ENCODE data around the gene SUSD1. TPM values are rescaled to one million over a fixed set of nuclear protein-coding genes. Genes with fewer than 3 reads are reported as not detected.

The SUSD1 gene
- total RNA-seq, 1 experiment from 2014 or later = 15.3 TPM

- no peaks in the 10 kb centered on the region for H3K9me3 ChIP-seq (ENCODE audit: control insufficient read depth, insufficient read depth, low read depth, low read length)
- no TSS peak for BruUV-seq (replicated peaks)
- ATAC-seq (no peak), DNase-seq (ENCODE audit: low read depth, low spot score) (no peak)
- ChIA-PET CTCF (no interaction called here), POLR2A (no interaction called here)
- no peak overlapping the region for H3K4me3 ChIP-seq (ENCODE audit: low read depth in 2 of 2, low read length in 2 of 2)
- no peak overlapping the region; the same call in 1 of the 2 replicates for H3K27ac ChIP-seq (ENCODE audit: low read length)
- no peaks in the 10 kb centered on the region for H3K27me3 ChIP-seq (ENCODE audit: control insufficient read depth, insufficient read depth, low read length)
- no peaks in the 10 kb centered on the region for H3K36me3 ChIP-seq (ENCODE audit: control insufficient read depth, insufficient read depth, low read length)
- no peaks in the 10 kb centered on the region for H3K4me1 ChIP-seq (ENCODE audit: control insufficient read depth, insufficient read depth, low read length)
- intact Hi-C loops (cut with micrococcal nuclease; ENCODE audit: unreplicated experiment) (no loop called here), in situ Hi-C loops (cut with HindIII; ENCODE audit: low pct_unique_long_range_greater_than_20kb, low sequenced_read_pairs) (no loop called here)
- TF ChIP-seq REST (IDR thresholded peaks at IDR 0.05; ENCODE audit: insufficient read depth in 1 of 2, low read depth in 2 of 2, low read length in 1 of 2) (no peak), TCF7L2 (IDR thresholded peaks at IDR 0.05; ENCODE audit: low read depth, low read length) (no peak), POLR2AphosphoS5 (IDR thresholded peaks at IDR 0.05; ENCODE audit: low read depth, low read length) (no peak), SIN3A (IDR thresholded peaks at IDR 0.05; ENCODE audit: borderline replicate concordance, insufficient read depth, low read depth, low read length) (no peak)
- TF ChIP-seq, protein P1, sequence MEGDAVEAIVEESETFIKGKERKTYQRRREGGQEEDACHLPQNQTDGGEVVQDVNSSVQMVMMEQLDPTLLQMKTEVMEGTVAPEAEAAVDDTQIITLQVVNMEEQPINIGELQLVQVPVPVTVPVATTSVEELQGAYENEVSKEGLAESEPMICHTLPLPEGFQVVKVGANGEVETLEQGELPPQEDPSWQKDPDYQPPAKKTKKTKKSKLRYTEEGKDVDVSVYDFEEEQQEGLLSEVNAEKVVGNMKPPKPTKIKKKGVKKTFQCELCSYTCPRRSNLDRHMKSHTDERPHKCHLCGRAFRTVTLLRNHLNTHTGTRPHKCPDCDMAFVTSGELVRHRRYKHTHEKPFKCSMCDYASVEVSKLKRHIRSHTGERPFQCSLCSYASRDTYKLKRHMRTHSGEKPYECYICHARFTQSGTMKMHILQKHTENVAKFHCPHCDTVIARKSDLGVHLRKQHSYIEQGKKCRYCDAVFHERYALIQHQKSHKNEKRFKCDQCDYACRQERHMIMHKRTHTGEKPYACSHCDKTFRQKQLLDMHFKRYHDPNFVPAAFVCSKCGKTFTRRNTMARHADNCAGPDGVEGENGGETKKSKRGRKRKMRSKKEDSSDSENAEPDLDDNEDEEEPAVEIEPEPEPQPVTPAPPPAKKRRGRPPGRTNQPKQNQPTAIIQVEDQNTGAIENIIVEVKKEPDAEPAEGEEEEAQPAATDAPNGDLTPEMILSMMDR (IDR thresholded peaks at IDR 0.05) = no peak
Measured at GRCh38 chr9:112157087-112157486, 18.0 kb downstream of the SUSD1 start.

DNA sequence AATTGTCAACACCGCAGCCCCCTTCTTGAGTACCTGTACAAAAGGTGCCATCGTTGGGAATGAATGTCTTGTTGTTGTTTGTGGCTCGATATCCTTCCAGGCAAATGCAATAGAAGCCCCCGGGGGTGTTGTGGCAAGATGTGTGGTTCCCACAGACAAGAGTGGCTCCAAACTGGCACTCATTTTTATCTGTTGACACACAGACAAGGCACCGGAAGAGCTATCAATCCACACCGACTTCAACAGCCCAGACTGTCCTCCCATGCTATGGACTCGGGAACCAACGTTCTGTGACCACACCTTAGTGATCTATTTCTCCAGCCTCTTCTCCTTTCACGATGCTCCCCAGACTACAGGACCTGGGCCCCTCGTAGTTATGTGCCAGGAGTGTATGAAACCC, 25.9 kb downstream of the SUSD1 start:
- no peaks in the 10 kb centered on the region for H3K36me3 ChIP-seq (ENCODE audit: control insufficient read depth, insufficient read depth, low read length)
- no peak overlapping the region for H3K27ac ChIP-seq (ENCODE audit: low read length)
- ATAC-seq (no peak), DNase-seq (ENCODE audit: low read depth, low spot score) (no peak)
- TF ChIP-seq POLR2AphosphoS5 (IDR thresholded peaks at IDR 0.05; ENCODE audit: low read depth, low read length) (no peak), SIN3A (IDR thresholded peaks at IDR 0.05; ENCODE audit: borderline replicate concordance, insufficient read depth, low read depth, low read length) (no peak), TCF7L2 (IDR thresholded peaks at IDR 0.05; ENCODE audit: low read depth, low read length) (no peak), REST (IDR thresholded peaks at IDR 0.05; ENCODE audit: insufficient read depth in 1 of 2, low read depth in 2 of 2, low read length in 1 of 2) (no peak)
- TF ChIP-seq, protein P1 (IDR thresholded peaks at IDR 0.05) = no peak
- BruUV-seq (replicated peaks) = no TSS peak
- ChIA-PET CTCF (no interaction called here), POLR2A (no interaction called here)
- no peak overlapping the region for H3K4me3 ChIP-seq (ENCODE audit: low read depth in 2 of 2, low read length in 2 of 2)
- H3K9me3 ChIP-seq (ENCODE audit: control insufficient read depth, insufficient read depth, low read depth, low read length) = no peaks in the 10 kb centered on the region
- in situ Hi-C loops (cut with HindIII; ENCODE audit: low pct_unique_long_range_greater_than_20kb, low sequenced_read_pairs) = no loop called here
- no peaks in the 10 kb centered on the region for H3K27me3 ChIP-seq (ENCODE audit: control insufficient read depth, insufficient read depth, low read length)
- intact Hi-C loops (cut with micrococcal nuclease; ENCODE audit: unreplicated experiment) = no loop called here
- H3K4me1 ChIP-seq (ENCODE audit: control insufficient read depth, insufficient read depth, low read length) = peaks cover 5% of the 10 kb centered on the region
